Jurkat, Clone E6-1 (cell line): ENCODE measurements around the gene MPPED1.

Source experiments
- DNase-seq: peaks from one replicate; pipeline ENCODE4 v3.0.0-alpha.2; 2011; ENCODE audit warnings: low read depth, low spot score
- H3K4me3 ChIP-seq: 2 replicates; pipeline ENCODE4 v1.5.1; 2011; ENCODE audit warnings: mild to moderate bottlenecking, low read length, control low read depth, moderate library complexity

Gene MPPED1

GRCh38 chr22:43502306-43502874 lies 90.6 kb downstream of the MPPED1 start:
- H3K4me3 ChIP-seq = no peak overlapping the region
- no peak for DNase-seq

DNA sequence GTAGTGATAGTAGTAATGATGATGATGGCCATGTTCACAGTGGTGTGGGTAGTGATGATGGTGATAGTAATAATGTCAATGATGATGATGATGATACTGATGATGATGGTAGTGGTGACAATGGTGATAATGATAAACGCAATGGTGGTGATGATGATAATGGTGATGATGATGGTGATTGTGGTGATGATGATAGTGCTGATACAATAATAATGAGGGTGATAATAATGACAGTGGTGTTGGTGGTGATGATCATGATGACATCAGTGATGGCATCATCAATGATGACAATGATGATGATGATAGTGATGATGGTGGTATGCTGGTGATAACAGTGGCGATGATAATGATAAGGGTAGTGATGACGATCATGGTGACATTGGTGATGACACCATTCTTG lies 92.3 kb downstream of the MPPED1 start:
- H3K4me3 ChIP-seq = no peak overlapping the region
- no peak for DNase-seq

GRCh38 chr22:43504666-43505261 lies 93.0 kb downstream of the MPPED1 start:
- no peak overlapping the region for H3K4me3 ChIP-seq
- DNase-seq = no peak

DNA sequence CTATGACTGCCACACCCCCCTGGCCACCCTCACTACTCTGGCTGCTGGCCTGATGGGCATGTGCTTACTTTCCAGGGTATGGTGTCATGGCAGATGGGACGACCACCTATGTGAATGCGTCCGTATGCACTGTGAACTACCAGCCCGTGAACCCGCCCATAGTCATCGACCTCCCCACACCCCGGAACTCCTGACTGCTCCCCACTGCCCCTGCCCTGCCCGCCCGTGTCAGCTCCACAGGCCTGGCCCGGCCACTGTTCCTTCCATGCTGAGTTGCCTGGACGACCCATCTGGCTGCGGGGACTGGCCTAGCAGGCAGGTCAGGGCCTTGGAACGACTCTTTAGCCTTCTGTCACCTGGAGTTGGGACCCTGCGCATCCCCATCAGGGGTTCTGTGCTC lies 93.6 kb downstream of the MPPED1 start:
- DNase-seq = no peak
- H3K4me3 ChIP-seq = no peak overlapping the region

DNA sequence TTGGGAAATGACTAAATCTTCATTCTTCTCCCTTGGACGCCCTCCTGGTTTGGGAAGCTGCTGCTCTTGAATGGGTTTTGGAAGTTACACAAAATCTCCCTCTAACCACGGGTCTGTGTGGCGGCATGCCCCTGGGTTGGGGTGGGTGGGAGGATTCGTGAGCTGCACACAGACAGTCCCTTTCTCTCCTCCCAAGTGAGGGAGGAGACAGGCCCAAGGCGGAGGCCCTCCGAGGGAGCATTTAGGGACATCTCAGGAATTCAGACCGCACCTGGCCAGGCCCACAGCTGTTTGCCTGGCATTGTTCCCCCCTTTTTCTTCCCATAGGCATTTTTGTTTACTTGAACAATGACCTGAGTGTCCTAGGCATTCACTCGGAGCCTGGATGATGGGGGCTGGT lies 94.1 kb downstream of the MPPED1 start:
- H3K4me3 ChIP-seq = no peak overlapping the region
- no peak for DNase-seq

DNA sequence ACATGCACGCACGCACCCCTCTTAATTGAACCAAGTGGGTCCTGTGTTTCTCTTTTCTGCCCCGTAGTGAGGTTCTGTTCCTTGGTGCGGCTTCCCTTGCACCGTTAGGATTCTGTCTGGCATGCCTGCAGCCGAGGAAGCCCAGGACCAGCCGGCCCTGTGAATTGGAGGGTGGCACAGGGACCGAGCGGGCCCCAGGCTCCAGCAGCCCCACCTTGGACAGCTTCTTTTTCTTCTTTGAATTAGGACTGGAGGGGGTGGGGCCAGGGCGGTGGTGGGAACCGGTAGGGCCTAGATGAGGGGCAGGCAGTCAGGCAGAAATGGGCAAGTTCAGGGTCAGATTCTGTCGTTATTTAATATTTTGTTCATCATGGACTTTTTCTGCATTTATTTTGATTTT lies 94.7 kb downstream of the MPPED1 start:
- no peak overlapping the region for H3K4me3 ChIP-seq

GRCh38 chr22:43507235-43507634 lies 95.4 kb downstream of the MPPED1 start:
- DNase-seq = no peak

More for the DNA sequence above, 94.7 kb downstream of the MPPED1 start:
- no peak for DNase-seq

GRCh38 chr22:43508489-43508888 lies 96.7 kb downstream of the MPPED1 start:
- no peak overlapping the region for H3K4me3 ChIP-seq
- DNase-seq = no peak

More at GRCh38 chr22:43507235-43507634, 95.4 kb downstream of the MPPED1 start:
- H3K4me3 ChIP-seq = no peak overlapping the region

GRCh38 chr22:43509337-43509736 lies 97.5 kb downstream of the MPPED1 start:
- H3K4me3 ChIP-seq = no peak overlapping the region
- no peak for DNase-seq

DNA sequence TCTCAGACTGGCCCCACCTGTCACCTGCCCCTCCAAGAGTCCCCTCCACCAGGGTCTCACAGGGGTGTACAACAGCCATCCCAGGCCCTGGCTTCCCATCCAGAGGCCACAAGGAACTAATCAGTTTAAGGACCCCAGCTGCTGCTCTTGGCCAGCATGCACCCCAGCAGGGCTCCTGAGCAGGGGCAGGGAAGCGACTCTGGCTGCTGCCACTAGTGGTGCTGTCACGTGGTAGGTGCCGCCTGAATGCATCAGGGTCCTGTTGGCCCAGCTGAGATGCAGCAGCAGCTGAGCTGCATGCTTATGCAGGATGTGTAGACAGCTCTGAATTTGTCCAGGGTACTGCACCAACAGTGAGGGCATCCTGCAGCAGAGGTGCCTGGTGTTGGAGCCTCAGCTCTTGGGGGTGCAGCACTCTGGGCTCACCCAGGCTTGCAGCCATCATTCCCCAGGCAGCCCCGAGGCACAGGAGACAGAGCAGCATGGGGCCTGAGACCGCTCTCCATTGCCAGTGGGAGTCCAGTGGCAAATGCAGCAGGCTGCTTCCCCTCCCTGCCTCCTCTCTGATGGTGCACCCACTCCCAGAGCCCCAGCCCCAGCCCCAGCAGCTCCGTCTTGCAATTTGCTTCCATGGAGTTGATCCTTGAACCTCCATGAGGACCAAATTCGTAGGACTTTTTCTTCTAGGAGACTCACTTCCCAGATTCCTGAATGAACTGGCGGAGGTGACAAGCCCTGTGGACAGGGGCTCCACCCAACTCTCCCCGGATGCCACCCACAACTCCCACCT lies 98.7 kb downstream of the MPPED1 start:
- DNase-seq = no peak
- no peak overlapping the region for H3K4me3 ChIP-seq

- DNase-seq = no peak
- no peak overlapping the region for H3K4me3 ChIP-seq
These were observed 99.6 kb downstream of the MPPED1 start for GRCh38 chr22:43511276-43511910.

DNA sequence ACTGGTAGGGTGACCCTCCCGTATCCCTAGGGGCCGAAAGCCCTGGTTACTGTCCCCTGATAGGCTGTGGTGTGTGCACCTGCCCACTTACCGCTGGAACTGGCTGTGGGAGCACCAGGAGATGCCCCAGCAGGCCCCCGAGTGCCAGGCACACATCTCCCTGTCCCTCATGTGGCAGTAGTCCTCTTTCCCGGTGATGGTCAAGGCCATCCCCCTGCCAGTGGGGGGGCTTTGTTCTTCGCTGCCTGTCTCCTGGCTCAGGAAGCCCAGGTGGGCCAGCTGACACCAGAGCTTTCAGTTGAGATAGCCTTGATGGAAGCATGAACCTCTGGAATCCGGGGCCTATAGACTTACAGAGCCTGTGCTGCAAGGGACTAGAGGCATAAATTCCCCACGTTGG lies 100.5 kb downstream of the MPPED1 start:
- H3K4me3 ChIP-seq = no peak overlapping the region
- no peak for DNase-seq

- no peak overlapping the region for H3K4me3 ChIP-seq
- DNase-seq = no peak
These were observed 102.8 kb downstream of the MPPED1 start for GRCh38 chr22:43514476-43515157.

DNA sequence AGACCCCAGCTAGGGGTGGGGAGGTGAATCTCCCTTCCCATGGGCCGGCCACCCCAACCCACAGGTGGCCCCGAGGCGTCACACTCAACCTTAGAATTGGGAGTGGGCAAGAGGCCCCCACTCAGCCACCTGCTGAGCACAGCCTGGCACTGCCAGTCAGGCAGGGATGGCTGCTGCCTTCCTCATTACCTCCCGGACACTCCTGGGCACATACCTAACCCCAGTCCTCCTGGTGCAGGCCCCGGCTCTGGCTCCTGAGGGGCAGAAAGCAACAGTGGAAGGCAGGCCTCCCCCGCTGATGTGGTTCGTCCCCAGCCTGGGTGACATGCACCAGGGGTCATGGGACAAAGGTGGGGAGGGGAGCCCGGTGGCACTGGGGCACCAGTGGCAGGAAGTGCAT lies 103.6 kb downstream of the MPPED1 start:
- DNase-seq = no peak
- H3K4me3 ChIP-seq = no peak overlapping the region

- DNase-seq = no peak
- no peak overlapping the region for H3K4me3 ChIP-seq
These were observed 104.1 kb downstream of the MPPED1 start for GRCh38 chr22:43515902-43516301.

GRCh38 chr22:43516386-43516785 lies 104.6 kb downstream of the MPPED1 start:
- H3K4me3 ChIP-seq = no peak overlapping the region
- no peak for DNase-seq

DNA sequence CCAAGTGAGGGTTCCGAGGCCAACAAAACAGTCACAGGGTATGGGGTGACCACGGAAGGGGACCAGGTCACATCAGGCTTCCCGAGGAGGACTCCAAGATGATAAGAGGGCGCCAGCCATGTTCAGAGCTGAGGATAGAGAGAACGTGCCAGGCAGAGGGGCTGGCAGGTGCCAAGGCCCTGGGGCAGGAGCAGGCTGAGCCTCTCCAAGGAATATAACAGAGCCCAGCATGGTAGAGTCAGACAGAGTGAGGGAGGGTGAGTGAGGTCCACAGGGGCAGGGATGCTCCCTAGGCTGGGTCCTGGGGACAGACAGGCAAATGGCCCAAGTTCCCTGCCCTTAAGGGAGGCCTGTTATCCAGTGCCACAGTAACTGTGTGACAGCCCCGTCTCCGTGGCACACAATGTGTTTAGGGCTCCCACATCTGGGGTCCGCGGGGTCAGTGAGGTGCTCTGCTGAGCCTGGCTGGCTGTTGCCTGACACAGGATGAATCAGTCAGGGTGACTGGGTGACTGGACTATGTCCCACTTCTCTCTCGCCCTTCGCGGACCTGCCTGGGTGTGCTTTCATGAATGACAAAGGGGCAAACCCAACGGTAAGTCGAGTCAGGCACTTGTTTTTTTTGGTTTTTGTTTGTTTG lies 105.3 kb downstream of the MPPED1 start:
- no peak for DNase-seq
- H3K4me3 ChIP-seq = no peak overlapping the region

DNA sequence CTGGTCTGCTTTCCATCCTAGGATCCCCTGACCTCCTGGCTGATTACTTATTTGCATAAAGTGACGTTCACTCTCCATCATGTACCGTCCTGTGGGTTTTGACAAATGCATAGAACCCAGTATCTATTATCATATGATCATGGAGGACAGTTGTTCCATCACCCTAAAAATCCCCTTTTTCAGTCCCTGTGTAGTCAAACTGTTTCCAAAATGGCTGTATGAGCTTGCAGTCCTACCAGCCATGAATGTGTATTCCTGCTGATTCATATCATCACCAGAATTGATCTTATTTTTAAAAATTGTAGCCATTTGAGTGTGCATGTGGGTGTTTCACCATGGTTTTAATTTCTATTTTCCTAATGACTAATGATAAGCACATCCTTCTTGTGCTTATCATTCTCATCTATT lies 108.8 kb downstream of the MPPED1 start:
- no peak overlapping the region for H3K4me3 ChIP-seq
- DNase-seq = no peak

GRCh38 chr22:43521716-43522115 lies 109.9 kb downstream of the MPPED1 start:
- no peak for DNase-seq
- H3K4me3 ChIP-seq = no peak overlapping the region
